OCI-LY7 (cell line): ENCODE results near the gene FSD2. TPM values are rescaled to one million over a fixed set of nuclear protein-coding genes. Genes with fewer than 3 reads are reported as not detected.
"Not testable (repeated sequence)": the region's sequence is repeated elsewhere in the genome, so short reads cannot be mapped to it uniquely, and the experiment has no call there.

Source experiments
- BruUV-seq: library from RNA; stranded (reverse); fragments of 400-500 nt; replicated peaks from 2 replicates; lab custom pipeline; 2021; lab: Mats Ljungman, UMichigan
- CTCF ChIA-PET: fragments of 300-600 bp; sonication (Branson Sonifier 250); formaldehyde crosslinking; loops from one replicate; lab custom pipeline; 2022; ENCODE audit warnings: antibody characterized with exemption; ENCODE audit not compliant: unreplicated experiment; lab: Charles Lee
- POLR2A ChIA-PET: fragments of 300-600 bp; sonication (Branson Sonifier 250); formaldehyde crosslinking; loops from one replicate; lab custom pipeline; 2022; ENCODE audit warnings: antibody characterized with exemption; lab: Charles Lee
- DNase-seq: peaks from one replicate; pipeline ENCODE4 v3.0.0-alpha.2; 2015; ENCODE audit warnings: low spot score
- H2AFZ ChIP-seq: fragments of 200-600 bp; sonication (generic), shearing (Covaris generic); 2 replicates; pipeline ENCODE4 v1.6.1; 2014; ENCODE audit warnings: mild to moderate bottlenecking, antibody characterized with exemption, low read length, moderate library complexity
- H3K27ac ChIP-seq: fragments of 200-600 bp; sonication (generic); 2 replicates; pipeline ENCODE4 v1.5.1; 2014; ENCODE audit warnings: mixed run types, low read depth, mild to moderate bottlenecking, moderate library complexity, low read length, inconsistent platforms; ENCODE audit not compliant: poor library complexity, severe bottlenecking
- H3K36me3 ChIP-seq: fragments of 200-600 bp; sonication (generic); 2 replicates; pipeline ENCODE4 v1.6.1; 2014; ENCODE audit warnings: mild to moderate bottlenecking, antibody characterized with exemption, low read length, moderate library complexity, mixed read lengths; ENCODE audit not compliant: insufficient read depth
- H3K4me1 ChIP-seq: fragments of 200-600 bp; sonication (generic); 2 replicates; pipeline ENCODE4 v1.5.1; 2014; ENCODE audit warnings: mild to moderate bottlenecking, low read length; ENCODE audit not compliant: insufficient read depth, poor library complexity, severe bottlenecking
- H3K4me2 ChIP-seq: fragments of 200-600 bp; sonication (generic); 2 replicates; pipeline ENCODE4 v1.6.1; 2014; ENCODE audit warnings: mild to moderate bottlenecking, low read length
- H3K4me3 ChIP-seq: fragments of 200-600 bp; sonication (generic); 2 replicates; pipeline ENCODE4 v1.5.1; 2014; ENCODE audit warnings: mild to moderate bottlenecking, low read depth, low read length; ENCODE audit not compliant: poor library complexity, severe bottlenecking
- H3K79me2 ChIP-seq: fragments of 200-600 bp; sonication (generic); 2 replicates; pipeline ENCODE4 v1.6.1; 2016; ENCODE audit warnings: low read depth, mild to moderate bottlenecking, low read length, moderate library complexity, mixed read lengths; ENCODE audit not compliant: insufficient read depth
- H3K9me2 ChIP-seq: fragments of 200-600 bp; sonication (generic); 2 replicates; pipeline ENCODE4 v1.6.1; 2016; ENCODE audit warnings: mild to moderate bottlenecking, low read length, mixed read lengths; ENCODE audit not compliant: insufficient read depth
- H3K9me3 ChIP-seq: fragments of 200-600 bp; sonication (generic); 2 replicates; pipeline ENCODE4 v1.6.1; 2014; ENCODE audit warnings: mild to moderate bottlenecking, mixed run types, low read length, mixed read lengths
- H4K20me1 ChIP-seq: fragments of 200-600 bp; sonication (generic); 2 replicates; pipeline ENCODE4 v1.6.1; 2014; ENCODE audit warnings: mild to moderate bottlenecking, antibody characterized with exemption, low read length, moderate library complexity, mixed read lengths; ENCODE audit not compliant: insufficient read depth
- CTCF ChIP-seq: fragments of 200-600 bp; sonication (generic); conservative IDR thresholded peaks from 2 replicates; pipeline ENCODE4 v1.5.1; 2014; ENCODE audit warnings: mild to moderate bottlenecking, antibody characterized with exemption, low read length, moderate library complexity, mixed read lengths
- EZH2phosphoT487 ChIP-seq: fragments of 200-600 bp; sonication (generic); IDR thresholded peaks from 2 replicates; pipeline ENCODE4 v1.6.1; 2018; ENCODE audit warnings: low read depth, borderline replicate concordance, mild to moderate bottlenecking, mixed run types, antibody characterized with exemption, low read length, moderate library complexity, mixed read lengths
- intact Hi-C: fragments of 100-400 bp; cut with micrococcal nuclease; formaldehyde crosslinking; loops from one replicate; pipeline ENCODE4 v1.10.0; 2022; ENCODE audit not compliant: unreplicated experiment
- total RNA-seq, 2 experiments: library from RNA; depleted of rRNA in 1 of 2; stranded (reverse); fragments of >200 nt in 1 of 2; shearing (Covaris generic) in 1 of 2; gene quantifications; 2 replicates each; pipeline ENCODE4 v1.2.3, GENCODE V29; 2014 to 2022

FSD2 gene
- total RNA-seq, 2 experiments from 2014 or later: 0.32 to 0.92 TPM

- BruUV-seq: no TSS peak
- peaks cover 15% of the 10 kb centered on the region for H3K36me3 ChIP-seq
- no peaks in the 10 kb centered on the region for H3K9me2 ChIP-seq
- H3K4me2 ChIP-seq: no peak overlapping the region
- no peak overlapping the region for H3K4me3 ChIP-seq
- CTCF ChIA-PET: no interaction called here
- H4K20me1 ChIP-seq: no peaks in the 10 kb centered on the region
- no peaks in the 10 kb centered on the region for H3K9me3 ChIP-seq
- no peak overlapping the region for H3K27ac ChIP-seq
- TF ChIP-seq EZH2phosphoT487: no peak
- no peak for TF ChIP-seq CTCF
- H3K4me1 ChIP-seq: no peaks in the 10 kb centered on the region
- POLR2A ChIA-PET: interaction anchor here (0.6 to 0.8 kb wide), 3 partner anchors 15 to 551 kb away, joined by 3 to 6 read pairs (median 4); no protein-coding TSS in a partner anchor
- no peak overlapping the region for H2AFZ ChIP-seq
- DNase-seq: no peak
- H3K79me2 ChIP-seq: no peaks in the 10 kb centered on the region
- intact Hi-C loops: no loop called here
These were observed 38.6 kb downstream of the FSD2 start for GRCh38 chr15:82767163-82767829.

GRCh38 chr15:82766201-82766600 lies 39.7 kb downstream of the FSD2 start:
- H3K27ac ChIP-seq, H3K79me2 ChIP-seq, H3K4me1 ChIP-seq, H3K9me3 ChIP-seq, H3K4me2 ChIP-seq, H3K9me2 ChIP-seq, H3K4me3 ChIP-seq, H4K20me1 ChIP-seq, BruUV-seq, H2AFZ ChIP-seq, intact Hi-C loops, CTCF ChIA-PET, DNase-seq: not testable (repeated sequence)
- POLR2A ChIA-PET: interaction anchor here (0.8 to 1.1 kb wide), 2 partner anchors 9 to 15 kb away, joined by 3 read pairs; no protein-coding TSS in a partner anchor
- peaks cover 20% of the 10 kb centered on the region for H3K36me3 ChIP-seq

GRCh38 chr15:82764740-82765139 lies 41.1 kb downstream of the FSD2 start:
- ChIA-PET CTCF (no interaction called here), POLR2A (no interaction called here)
- Histone ChIP-seq H3K27ac (no peak overlapping the region), H3K9me2 (no peaks in the 10 kb centered on the region), H3K4me2 (no peak overlapping the region), H3K9me3 (no peaks in the 10 kb centered on the region), H3K4me1 (no peaks in the 10 kb centered on the region), H3K79me2 (no peaks in the 10 kb centered on the region), H2AFZ (no peak overlapping the region), H3K4me3 (no peak overlapping the region), H4K20me1 (no peaks in the 10 kb centered on the region), H3K36me3 (peaks cover 34% of the 10 kb centered on the region)
- BruUV-seq: no TSS peak
- no peak for DNase-seq
- intact Hi-C loops: no loop called here
- TF ChIP-seq CTCF: no peak
- TF ChIP-seq EZH2phosphoT487: no peak
